ENCODE measurements around the gene STX3.

STX3 gene

GRCh38 chr11:59767225-59767611 lies 12.0 kb downstream of the STX3 start:
- Histone ChIP-seq H3K27me3 (replicated peaks) (no peaks in the 10 kb centered on the region), H3K4me3 (ENCODE audit: low read depth, low read length) (no peak overlapping the region), H3K27ac (no peak overlapping the region), H3K36me3 (replicated peaks) (no peaks in the 10 kb centered on the region)
- TF ChIP-seq, protein P1, sequence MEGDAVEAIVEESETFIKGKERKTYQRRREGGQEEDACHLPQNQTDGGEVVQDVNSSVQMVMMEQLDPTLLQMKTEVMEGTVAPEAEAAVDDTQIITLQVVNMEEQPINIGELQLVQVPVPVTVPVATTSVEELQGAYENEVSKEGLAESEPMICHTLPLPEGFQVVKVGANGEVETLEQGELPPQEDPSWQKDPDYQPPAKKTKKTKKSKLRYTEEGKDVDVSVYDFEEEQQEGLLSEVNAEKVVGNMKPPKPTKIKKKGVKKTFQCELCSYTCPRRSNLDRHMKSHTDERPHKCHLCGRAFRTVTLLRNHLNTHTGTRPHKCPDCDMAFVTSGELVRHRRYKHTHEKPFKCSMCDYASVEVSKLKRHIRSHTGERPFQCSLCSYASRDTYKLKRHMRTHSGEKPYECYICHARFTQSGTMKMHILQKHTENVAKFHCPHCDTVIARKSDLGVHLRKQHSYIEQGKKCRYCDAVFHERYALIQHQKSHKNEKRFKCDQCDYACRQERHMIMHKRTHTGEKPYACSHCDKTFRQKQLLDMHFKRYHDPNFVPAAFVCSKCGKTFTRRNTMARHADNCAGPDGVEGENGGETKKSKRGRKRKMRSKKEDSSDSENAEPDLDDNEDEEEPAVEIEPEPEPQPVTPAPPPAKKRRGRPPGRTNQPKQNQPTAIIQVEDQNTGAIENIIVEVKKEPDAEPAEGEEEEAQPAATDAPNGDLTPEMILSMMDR (IDR thresholded peaks at IDR 0.05; ENCODE audit: low read depth, low read length, missing control alignments) = no peak
- in situ Hi-C loops (cut with HindIII; ENCODE audit: low pct_ligation_motif_present, low sequenced_read_pairs) = no loop called here
- peak; percentile 32 for DNase-seq

DNA sequence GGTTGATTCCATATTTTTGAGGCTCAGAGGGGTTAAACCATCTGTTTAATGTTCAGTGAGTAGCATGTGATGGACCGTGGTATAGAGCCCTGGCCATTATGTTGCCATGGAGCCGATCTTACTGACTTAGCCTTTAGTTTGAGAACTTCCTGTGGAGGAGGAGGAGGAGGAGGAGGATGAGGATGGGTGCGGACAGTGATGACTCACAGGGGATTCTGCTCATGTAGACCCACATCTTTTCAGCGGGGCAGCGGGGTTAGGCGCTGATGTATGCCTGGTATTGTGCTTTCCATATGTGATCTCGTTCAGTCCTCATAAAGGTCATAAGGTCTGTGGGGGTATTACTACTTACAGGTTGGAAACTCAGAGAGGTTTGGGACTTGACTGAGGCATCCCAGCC lies 13.9 kb downstream of the STX3 start:
- TF ChIP-seq, protein P1 (IDR thresholded peaks at IDR 0.05; ENCODE audit: low read depth, low read length, missing control alignments) = no peak
- Histone ChIP-seq H3K27ac (no peak overlapping the region), H3K27me3 (replicated peaks) (no peaks in the 10 kb centered on the region), H3K36me3 (replicated peaks) (peaks cover 3% of the 10 kb centered on the region), H3K4me3 (ENCODE audit: low read depth, low read length) (no peak overlapping the region)
- no peak for DNase-seq
- in situ Hi-C loops (cut with HindIII; ENCODE audit: low pct_ligation_motif_present, low sequenced_read_pairs) = no loop called here

DNA sequence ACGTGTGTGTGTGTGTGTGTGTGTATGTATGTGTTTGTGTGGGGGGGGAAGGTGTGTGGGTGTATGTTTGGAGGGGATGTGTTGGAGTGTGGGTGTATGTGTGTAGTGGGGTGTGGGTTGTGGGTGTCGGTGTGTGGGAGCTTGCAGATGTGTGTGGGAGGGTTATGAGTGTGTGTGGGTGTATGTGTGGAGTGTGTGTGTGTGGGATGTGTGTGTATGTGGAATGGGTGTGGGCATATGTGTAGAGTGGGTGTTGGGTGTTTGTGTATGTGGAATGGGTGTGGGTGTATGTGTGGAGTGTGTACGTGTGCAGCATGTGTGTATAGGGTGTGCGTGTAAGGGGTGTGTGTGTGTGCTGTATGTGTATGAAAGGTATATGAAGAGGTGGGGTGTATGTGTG lies 14.7 kb downstream of the STX3 start:
- no peak for DNase-seq
- Histone ChIP-seq H3K4me3 (ENCODE audit: low read depth, low read length) (no peak overlapping the region), H3K27ac (no peak overlapping the region), H3K27me3 (replicated peaks) (no peaks in the 10 kb centered on the region), H3K36me3 (replicated peaks) (peaks cover 7% of the 10 kb centered on the region)
- in situ Hi-C loops (cut with HindIII; ENCODE audit: low pct_ligation_motif_present, low sequenced_read_pairs) = no loop called here
- TF ChIP-seq, protein P1 (IDR thresholded peaks at IDR 0.05; ENCODE audit: low read depth, low read length, missing control alignments) = no peak

DNA sequence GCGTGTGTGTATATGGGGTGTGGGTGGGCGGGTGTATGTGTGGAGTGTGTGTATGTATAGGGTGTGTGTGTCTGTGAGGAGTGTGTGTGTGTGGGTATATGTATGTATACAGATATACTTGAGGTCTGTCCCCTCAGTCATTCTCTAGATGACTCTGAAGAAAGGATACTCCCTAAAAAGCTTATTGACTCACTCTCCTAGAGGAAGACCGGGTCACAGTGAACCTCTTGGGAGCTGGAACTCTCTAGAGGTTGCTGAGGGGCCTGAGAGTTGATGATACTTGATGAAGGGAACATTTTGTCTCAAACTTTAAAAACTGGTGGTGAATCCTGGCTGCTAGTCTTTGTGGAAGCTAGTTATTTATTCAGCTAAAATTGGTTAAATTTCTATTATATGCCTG lies 15.1 kb downstream of the STX3 start:
- no peak for DNase-seq
- peaks cover 7% of the 10 kb centered on the region for H3K36me3 ChIP-seq (replicated peaks)
- TF ChIP-seq, protein P1 (IDR thresholded peaks at IDR 0.05; ENCODE audit: low read depth, low read length, missing control alignments) = no peak
- H3K27me3 ChIP-seq (replicated peaks) = no peaks in the 10 kb centered on the region
- H3K27ac ChIP-seq = no peak overlapping the region
- in situ Hi-C loops (cut with HindIII; ENCODE audit: low pct_ligation_motif_present, low sequenced_read_pairs) = no loop called here
- H3K4me3 ChIP-seq (ENCODE audit: low read depth, low read length) = no peak overlapping the region

- H3K36me3 ChIP-seq (replicated peaks) = peaks cover 7% of the 10 kb centered on the region
- H3K27me3 ChIP-seq (replicated peaks) = no peaks in the 10 kb centered on the region
- no peak overlapping the region for H3K27ac ChIP-seq
- TF ChIP-seq, protein P1 (IDR thresholded peaks at IDR 0.05; ENCODE audit: low read depth, low read length, missing control alignments) = no peak
- in situ Hi-C loops (cut with HindIII; ENCODE audit: low pct_ligation_motif_present, low sequenced_read_pairs) = no loop called here
- H3K4me3 ChIP-seq (ENCODE audit: low read depth, low read length) = no peak overlapping the region
- no peak for DNase-seq
Observed at GRCh38 chr11:59770869-59771268, 15.7 kb downstream of the STX3 start.

GRCh38 chr11:59771605-59772004 lies 16.4 kb downstream of the STX3 start:
- H3K27me3 ChIP-seq (replicated peaks) = no peaks in the 10 kb centered on the region
- H3K4me3 ChIP-seq (ENCODE audit: low read depth, low read length) = no peak overlapping the region
- H3K36me3 ChIP-seq (replicated peaks) = peaks cover 7% of the 10 kb centered on the region
- DNase-seq = no peak
- in situ Hi-C loops (cut with HindIII; ENCODE audit: low pct_ligation_motif_present, low sequenced_read_pairs) = no loop called here
- TF ChIP-seq, protein P1 (IDR thresholded peaks at IDR 0.05; ENCODE audit: low read depth, low read length, missing control alignments) = no peak
- no peak overlapping the region for H3K27ac ChIP-seq

All from brain microvascular endothelial cell (primary cell).